Spleen (tissue), 7 donors: ENCODE data around the gene MYO3B.

Experiments used
- CTCF ChIP-seq, 11 experiments: fragments of 200-600 bp in 7 of 11; fragments of 450-650 bp in 4 of 11; sonication (generic) in 4 of 11; IDR thresholded peaks in 8 of 11; conservative IDR thresholded peaks in 3 of 11; 1 replicate in 7 of 11; 2 replicates in 4 of 11; pipeline versions ENCODE4 v1.4.0 to v1.8.0; 2016 to 2021; ENCODE audit warnings: antibody characterized with exemption in 11 of 11, inconsistent platforms in 4 of 11, mild to moderate bottlenecking in 1 of 11
- POLR2AphosphoS5 ChIP-seq, 3 donors: sonication (generic); formaldehyde crosslinking; IDR thresholded peaks; one replicate each; pipeline ENCODE4 v1.5.1; 2017; ENCODE audit warnings: antibody characterized with exemption in 3 of 3
- donor health status: DM: no; HTN: no; CAD: no; lungs with moderate emphysema.
- donor health status: DM: no; HTN: no; CAD: no.
- donor health status: DM: no; HTN: no; CAD: no.

GRCh38 chr2:170330881-170331280, 152.9 kb downstream of the MYO3B start:
- TF ChIP-seq POLR2AphosphoS5 (IDR thresholded peaks at IDR 0.05) = no peak
- TF ChIP-seq CTCF (IDR thresholded peaks at IDR 0.05 in 8 of 11, conservative IDR thresholded peaks at IDR 0.05 in 3 of 11) = no peak
